ENCODE measurements around the gene RRBP1. TPM values are rescaled to one million over a fixed set of nuclear protein-coding genes. Genes with fewer than 3 reads are reported as not detected.
A peak's percentile ranks its signal among the peaks of the same experiment; 100 is the strongest.

Gene RRBP1
- total RNA-seq, 1 experiment from 2014 or later, result 75.9 TPM

- no peaks in the 10 kb centered on the region for H3K27me3 ChIP-seq (replicated peaks; ENCODE audit: insufficient read depth, low read depth, low read length, poor library complexity)
- H3K27ac ChIP-seq (ENCODE audit: low read depth, low read length, poor library complexity, severe bottlenecking), result peak overlapping the region; percentile 37
- intact Hi-C loops (cut with micrococcal nuclease; ENCODE audit: unreplicated experiment), result no loop called here
- no peaks in the 10 kb centered on the region for H3K9me3 ChIP-seq (ENCODE audit: low read depth, low read length, poor library complexity, severe bottlenecking)
- H3K36me3 ChIP-seq (ENCODE audit: insufficient read depth, low read length, poor library complexity, severe bottlenecking), result no peaks in the 10 kb centered on the region
- H3K4me3 ChIP-seq (ENCODE audit: low read depth, low read length, poor library complexity, severe bottlenecking), result no peak overlapping the region
- no TSS peak for BruUV-seq (replicated peaks)
- CTCF ChIA-PET, result interaction anchor here (1.1 kb wide), 1 partner anchor 7 kb away, joined by 3 read pairs; no protein-coding TSS in a partner anchor
- POLR2A ChIA-PET (ENCODE audit: low non-redundant PET), result no interaction called here
- no peak for DNase-seq (ENCODE audit: low spot score)
- H3K4me1 ChIP-seq (ENCODE audit: insufficient read depth, low read length, poor library complexity, severe bottlenecking), result peaks cover 38% of the 10 kb centered on the region
- TF ChIP-seq CTCF (conservative IDR thresholded peaks at IDR 0.05; ENCODE audit: low read depth, low read length), result no peak
- TF ChIP-seq EZH2 (IDR thresholded peaks at IDR 0.05; ENCODE audit: borderline replicate concordance, low read depth, low read length, poor library complexity, severe bottlenecking), result no peak
These were observed 34.4 kb downstream of the RRBP1 start for GRCh38 chr20:17647391-17648314.

- Histone ChIP-seq H3K27me3 (replicated peaks; ENCODE audit: insufficient read depth, low read depth, low read length, poor library complexity) (no peaks in the 10 kb centered on the region), H3K9me3 (ENCODE audit: low read depth, low read length, poor library complexity, severe bottlenecking) (no peaks in the 10 kb centered on the region), H3K36me3 (ENCODE audit: insufficient read depth, low read length, poor library complexity, severe bottlenecking) (no peaks in the 10 kb centered on the region), H3K4me1 (ENCODE audit: insufficient read depth, low read length, poor library complexity, severe bottlenecking) (peaks cover 36% of the 10 kb centered on the region), H3K27ac (ENCODE audit: low read depth, low read length, poor library complexity, severe bottlenecking) (peak overlapping the region; percentile 37), H3K4me3 (ENCODE audit: low read depth, low read length, poor library complexity, severe bottlenecking) (no peak overlapping the region)
- ChIA-PET POLR2A (ENCODE audit: low non-redundant PET) (no interaction called here), CTCF (interaction anchor here (1.1 kb wide), 1 partner anchor 8 kb away, joined by 3 read pairs; no protein-coding TSS in a partner anchor)
- DNase-seq (ENCODE audit: low spot score), result no peak
- no TSS peak for BruUV-seq (replicated peaks)
- no peak for TF ChIP-seq EZH2 (IDR thresholded peaks at IDR 0.05; ENCODE audit: borderline replicate concordance, low read depth, low read length, poor library complexity, severe bottlenecking)
- TF ChIP-seq CTCF (conservative IDR thresholded peaks at IDR 0.05; ENCODE audit: low read depth, low read length), result no peak
- intact Hi-C loops (cut with micrococcal nuclease; ENCODE audit: unreplicated experiment), result no loop called here
These were observed 35.1 kb downstream of the RRBP1 start for GRCh38 chr20:17646961-17647301.

- Histone ChIP-seq H3K27ac (ENCODE audit: low read depth, low read length, poor library complexity, severe bottlenecking) (peak overlapping the region; percentile 37), H3K4me3 (ENCODE audit: low read depth, low read length, poor library complexity, severe bottlenecking) (no peak overlapping the region), H3K4me1 (ENCODE audit: insufficient read depth, low read length, poor library complexity, severe bottlenecking) (peaks cover 30% of the 10 kb centered on the region), H3K9me3 (ENCODE audit: low read depth, low read length, poor library complexity, severe bottlenecking) (no peaks in the 10 kb centered on the region), H3K36me3 (ENCODE audit: insufficient read depth, low read length, poor library complexity, severe bottlenecking) (no peaks in the 10 kb centered on the region), H3K27me3 (replicated peaks; ENCODE audit: insufficient read depth, low read depth, low read length, poor library complexity) (no peaks in the 10 kb centered on the region)
- DNase-seq (ENCODE audit: low spot score), result no peak
- ChIA-PET POLR2A (ENCODE audit: low non-redundant PET) (no interaction called here), CTCF (interaction anchor here (0.6 to 1.1 kb wide), 2 partner anchors 8 to 92 kb away, joined by 3 read pairs; no protein-coding TSS in a partner anchor)
- intact Hi-C loops (cut with micrococcal nuclease; ENCODE audit: unreplicated experiment), result no loop called here
- TF ChIP-seq CTCF (conservative IDR thresholded peaks at IDR 0.05; ENCODE audit: low read depth, low read length) (no peak), EZH2 (IDR thresholded peaks at IDR 0.05; ENCODE audit: borderline replicate concordance, low read depth, low read length, poor library complexity, severe bottlenecking) (no peak)
- no TSS peak for BruUV-seq (replicated peaks)
These were observed 35.7 kb downstream of the RRBP1 start for GRCh38 chr20:17646209-17646960.
